GM21723 (cell line): ENCODE measurements around the gene KIF1A.

Experiments
- ATAC-seq: cut with Tn5 transposase; IDR thresholded peaks from one replicate; pipeline ENCODE4 v1.9.1; 2021; ENCODE audit warnings: mild to moderate bottlenecking, moderate library complexity; ENCODE audit not compliant: unreplicated experiment

Gene KIF1A

DNA sequence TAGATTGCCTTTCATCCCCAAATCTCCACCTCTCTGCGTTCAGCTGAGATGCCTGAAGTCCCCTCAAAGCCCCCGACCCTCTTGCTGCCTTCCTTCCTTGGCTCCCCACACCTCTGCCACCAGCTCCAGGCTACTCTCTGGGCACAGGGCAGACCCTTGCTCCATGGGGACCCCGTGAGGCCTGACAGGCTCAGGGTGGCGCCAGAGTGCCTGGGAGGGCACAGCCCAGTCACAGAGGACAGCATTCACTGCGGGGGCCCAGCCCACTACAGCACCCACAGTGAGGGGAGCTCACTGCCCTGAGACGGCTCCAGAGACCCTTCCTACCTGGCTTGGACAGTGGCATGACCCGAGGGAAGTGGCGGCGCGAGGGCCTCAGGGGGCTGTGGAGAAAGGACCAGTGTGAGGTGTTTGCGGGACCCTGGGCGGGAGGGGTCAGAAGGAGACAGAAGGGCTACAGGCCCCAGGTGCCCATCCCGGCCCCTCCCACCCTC, 77.4 kb downstream of the KIF1A start:
- no peak for ATAC-seq

- ATAC-seq, result no peak
Measured at GRCh38 chr2:240741091-240741490, 78.9 kb downstream of the KIF1A start.

GRCh38 chr2:240739797-240740196, 80.2 kb downstream of the KIF1A start:
- ATAC-seq, result no peak

DNA sequence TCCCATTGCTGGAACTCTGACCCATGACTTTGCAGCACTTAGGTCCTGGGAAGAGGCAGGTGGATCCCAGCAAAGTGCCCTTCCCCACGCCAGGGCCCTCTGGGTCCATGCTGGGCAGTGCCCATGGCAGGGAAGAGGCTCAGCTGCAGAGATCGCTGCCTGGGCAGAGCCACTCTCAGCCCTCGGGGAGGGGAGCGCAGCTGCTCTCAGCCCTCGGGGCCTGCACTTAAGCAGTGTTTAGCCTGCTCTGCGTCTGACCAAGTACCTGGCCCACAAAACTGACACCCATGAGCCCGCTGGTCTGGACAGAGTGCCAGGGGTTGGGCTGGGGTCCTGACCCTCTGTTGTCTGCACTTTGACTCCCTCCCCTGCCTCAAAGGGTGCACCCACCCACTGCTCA, 82.1 kb downstream of the KIF1A start:
- no peak for ATAC-seq

DNA sequence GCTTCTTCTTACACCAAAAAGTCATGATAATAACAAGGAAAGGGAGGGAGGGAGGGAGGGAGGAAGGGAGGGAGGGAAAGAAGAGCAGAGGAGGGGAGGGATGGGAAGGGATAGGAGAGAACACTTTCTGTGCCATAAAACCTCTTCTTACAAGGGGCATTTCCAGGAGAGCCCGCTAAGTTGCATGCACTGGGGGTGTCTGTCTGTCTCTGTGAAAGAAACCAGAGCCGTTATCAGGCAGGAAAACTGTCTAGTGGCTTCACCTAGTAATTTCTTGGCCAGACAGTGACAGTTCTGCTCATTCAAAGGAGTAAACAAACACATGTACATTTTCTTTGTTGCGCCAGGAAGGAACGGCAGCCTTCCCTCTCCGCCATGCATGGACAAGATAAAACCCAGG, 82.5 kb downstream of the KIF1A start:
- ATAC-seq, result no peak

- ATAC-seq, result no peak
Measured at GRCh38 chr2:240736281-240737250, 83.5 kb downstream of the KIF1A start.

DNA sequence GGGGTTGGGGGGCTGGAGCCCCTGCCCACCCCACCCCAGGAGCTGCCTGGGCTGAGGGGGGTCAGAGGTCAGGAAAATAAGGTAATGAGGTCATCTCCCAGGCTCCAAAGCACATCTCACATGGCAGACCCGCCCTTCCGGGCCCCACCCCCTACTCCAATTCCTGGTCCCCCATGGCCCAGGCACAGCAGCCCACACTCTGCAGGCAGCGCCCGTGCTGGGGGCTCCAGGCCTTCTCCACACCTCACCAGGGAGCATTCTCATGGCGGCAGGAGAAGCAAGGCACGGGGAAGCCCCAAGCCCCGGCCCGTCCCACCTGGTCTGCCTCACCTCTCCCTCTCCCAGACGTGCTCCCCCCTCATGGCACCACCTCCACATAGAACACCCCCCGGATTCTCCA, 84.5 kb downstream of the KIF1A start:
- ATAC-seq, result no peak

DNA sequence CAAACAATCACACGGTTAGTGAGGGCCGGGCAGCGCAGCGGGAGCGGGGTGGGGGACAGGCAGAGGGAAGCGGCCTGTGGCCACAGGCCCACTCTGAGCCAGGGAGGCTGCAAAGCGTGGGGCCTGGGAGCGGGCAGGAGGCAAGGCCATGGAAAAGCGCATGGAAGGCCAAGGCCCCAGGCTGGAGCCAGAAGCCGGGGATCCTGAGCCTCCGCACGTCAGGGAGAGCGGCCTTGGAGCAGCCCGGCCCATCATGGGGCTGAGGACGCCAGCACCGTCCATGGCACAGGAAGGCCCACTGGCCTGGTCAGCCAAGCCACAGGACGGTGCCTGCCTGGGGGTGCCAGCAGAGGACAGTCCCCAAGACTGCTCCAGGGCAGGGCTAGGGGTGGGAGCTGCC, 85.3 kb downstream of the KIF1A start:
- no peak for ATAC-seq

DNA sequence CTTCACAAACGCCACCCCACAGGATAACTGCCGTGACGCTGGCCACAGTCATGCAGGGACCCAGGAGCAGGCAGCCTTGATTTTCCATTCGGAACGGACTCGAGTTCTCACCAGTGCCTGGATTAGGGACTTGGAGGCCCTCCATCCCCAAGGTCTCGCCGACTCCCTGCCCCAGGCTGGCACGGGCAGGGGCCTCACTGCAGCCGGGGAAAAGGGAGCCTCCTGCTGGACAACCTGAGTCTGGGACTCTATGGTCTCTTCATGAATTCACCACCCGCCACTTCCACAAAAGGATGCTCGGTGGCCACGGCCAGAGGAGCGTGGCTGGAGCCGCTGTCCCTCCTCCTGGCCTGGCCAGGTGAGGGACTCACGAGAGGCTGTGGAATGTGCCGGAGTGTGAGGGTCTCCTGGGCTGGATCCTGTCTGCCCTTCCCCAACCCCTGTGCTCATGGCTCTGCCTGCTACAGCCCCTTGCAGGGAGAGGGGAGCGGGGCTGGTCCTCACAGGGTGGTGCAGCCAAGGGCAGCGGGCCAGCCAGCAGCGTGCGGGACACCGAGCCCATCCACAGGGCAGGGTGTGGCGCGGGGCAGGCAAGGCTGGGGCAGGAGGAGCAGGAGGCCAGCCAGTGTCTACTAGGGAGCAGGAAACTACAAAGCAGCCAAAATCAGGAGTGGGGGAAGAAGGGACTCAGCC, 86.1 kb downstream of the KIF1A start:
- ATAC-seq, result no peak

- ATAC-seq, result no peak
Measured at GRCh38 chr2:240732911-240733622, 87.0 kb downstream of the KIF1A start.

DNA sequence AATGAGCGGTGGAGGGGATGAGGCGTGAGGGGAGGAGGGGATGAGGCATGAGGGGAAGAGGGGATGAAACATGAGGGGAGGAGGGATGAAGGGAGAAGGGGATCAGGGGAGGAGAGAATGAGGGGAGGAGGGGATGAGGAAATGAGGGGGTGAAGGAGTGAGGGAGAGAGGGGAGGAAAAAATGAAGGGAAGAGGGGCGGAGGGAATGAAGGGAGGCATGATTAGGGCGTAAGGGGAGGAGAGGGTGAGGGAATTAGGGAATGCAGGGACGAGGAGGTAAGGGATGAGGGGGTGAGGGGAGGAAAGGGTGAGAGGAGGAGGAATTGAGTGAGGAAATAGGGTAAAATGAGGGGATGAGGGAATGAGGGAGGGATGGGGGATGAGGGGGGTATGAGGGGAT, 87.8 kb downstream of the KIF1A start:
- ATAC-seq, result no peak

DNA sequence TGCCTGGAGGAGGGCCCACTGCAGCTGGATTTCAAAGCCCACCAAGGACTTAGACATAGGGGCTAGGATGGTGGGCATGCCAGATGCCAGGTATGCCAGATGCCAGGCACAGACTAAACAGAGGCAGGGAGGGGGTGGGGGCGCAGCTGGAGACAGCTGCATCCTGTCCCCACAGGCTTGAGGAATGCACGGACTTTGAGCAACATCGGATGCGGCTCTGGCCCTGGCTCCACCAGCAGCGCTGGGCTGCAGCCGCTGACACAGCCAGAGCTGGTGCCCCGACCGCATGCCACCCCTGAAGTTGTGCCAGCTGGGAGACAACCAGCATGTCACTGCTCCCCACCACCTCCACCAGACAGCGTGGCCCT, 88.9 kb downstream of the KIF1A start:
- no peak for ATAC-seq

GRCh38 chr2:240730501-240731177, 89.4 kb downstream of the KIF1A start:
- ATAC-seq, result no peak

DNA sequence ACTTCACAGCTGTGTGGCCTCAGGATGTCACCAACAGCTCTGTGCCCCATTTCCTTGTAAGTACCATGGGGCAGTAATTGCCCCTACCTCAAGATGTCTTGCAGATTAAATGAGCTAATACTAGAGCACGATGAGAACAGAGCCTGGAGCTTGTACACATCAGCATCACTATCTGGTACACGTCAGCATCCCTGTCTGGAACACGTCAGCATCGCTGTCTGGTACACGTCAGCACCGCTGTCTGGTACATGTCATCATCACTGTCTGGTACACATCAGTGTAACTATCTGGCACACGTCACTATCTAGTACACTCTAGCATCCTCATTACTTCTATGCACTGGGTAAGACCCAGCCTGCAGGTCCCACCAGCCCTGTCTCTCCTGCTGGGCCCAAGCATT, 91.2 kb downstream of the KIF1A start:
- no peak for ATAC-seq

- ATAC-seq, result no peak
Measured at GRCh38 chr2:240728361-240728760, 91.7 kb downstream of the KIF1A start.

DNA sequence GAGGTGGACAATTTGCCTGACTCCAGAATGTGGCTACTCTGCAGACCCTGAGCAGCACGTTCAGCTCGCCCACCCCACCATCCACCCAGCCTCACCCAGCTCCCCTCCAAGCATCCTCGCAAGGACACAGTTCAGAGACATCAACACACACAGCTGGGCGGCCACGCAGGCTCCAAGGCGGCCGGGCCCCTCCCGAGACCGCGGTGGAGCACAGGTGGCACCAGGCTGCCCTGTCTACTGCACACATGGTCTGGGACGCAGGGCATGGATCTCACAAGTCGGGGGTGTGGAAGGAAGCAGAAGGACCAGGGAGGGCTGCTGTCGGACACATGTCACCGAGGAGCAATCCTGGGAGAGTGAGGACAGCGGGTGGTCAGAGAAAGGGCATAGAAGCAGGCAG, 92.1 kb downstream of the KIF1A start:
- ATAC-seq, result no peak

- no peak for ATAC-seq
Measured at GRCh38 chr2:240727439-240727838, 92.6 kb downstream of the KIF1A start.

GRCh38 chr2:240726876-240727275, 93.1 kb downstream of the KIF1A start:
- no peak for ATAC-seq

DNA sequence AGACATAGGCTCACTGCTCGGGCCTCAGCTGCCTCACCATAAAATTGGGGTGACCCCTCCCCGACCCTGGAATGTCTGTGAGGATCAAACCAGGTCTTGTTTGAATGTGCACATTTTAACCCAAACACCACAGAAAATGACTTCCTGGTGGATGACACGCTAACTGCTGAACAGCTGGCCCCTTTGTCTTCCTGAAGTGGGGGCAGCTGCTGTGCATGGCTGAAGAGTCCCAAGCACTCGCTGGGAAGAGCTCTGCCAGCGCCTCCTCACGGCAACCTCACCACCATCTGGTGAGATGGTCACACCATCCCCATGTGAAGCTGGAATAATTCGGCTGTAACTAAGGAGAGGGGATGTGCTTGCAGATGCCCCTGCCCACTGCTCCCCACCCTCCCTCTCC, 94.3 kb downstream of the KIF1A start:
- no peak for ATAC-seq

GRCh38 chr2:240725266-240725665, 94.8 kb downstream of the KIF1A start:
- no peak for ATAC-seq

GRCh38 chr2:240724431-240724830, 95.6 kb downstream of the KIF1A start:
- no peak for ATAC-seq
